ENCODE data around the gene TEX36.
"Not testable (repeated sequence)": the region's sequence is repeated elsewhere in the genome, so short reads cannot be mapped to it uniquely, and the experiment has no call there.

Gene TEX36

DNA sequence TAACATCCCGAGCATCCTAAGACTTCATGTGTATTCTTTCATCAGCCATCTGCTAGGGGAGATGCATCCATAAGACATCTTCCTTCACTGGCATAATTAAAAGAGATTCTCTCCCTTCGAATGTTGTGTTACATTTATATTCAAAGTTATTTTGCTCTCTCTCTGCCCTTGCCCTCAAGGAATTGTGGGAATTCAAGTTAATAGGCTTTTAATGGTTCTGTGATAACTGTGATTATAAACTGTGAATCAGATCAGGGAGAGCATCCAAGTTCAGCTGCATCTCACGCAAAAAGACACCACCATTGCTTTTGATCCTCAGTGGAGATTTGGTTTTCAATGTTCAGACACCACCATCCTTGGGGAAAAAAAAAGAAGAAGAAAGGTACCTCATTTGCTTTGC, 9.2 kb upstream of the TEX36 start:
- DNase-seq (ENCODE audit: low spot score) = no peak

- DNase-seq (ENCODE audit: low spot score) = no peak
Measured at GRCh38 chr10:125691160-125691981, 8.4 kb upstream of the TEX36 start.

GRCh38 chr10:125689955-125690569, 7.1 kb upstream of the TEX36 start:
- no peak for DNase-seq (ENCODE audit: low spot score)

GRCh38 chr10:125687507-125688185, 4.7 kb upstream of the TEX36 start:
- no peak for DNase-seq (ENCODE audit: low spot score)

GRCh38 chr10:125684581-125684980, 1.6 kb upstream of the TEX36 start:
- DNase-seq (ENCODE audit: low spot score) = no peak

DNA sequence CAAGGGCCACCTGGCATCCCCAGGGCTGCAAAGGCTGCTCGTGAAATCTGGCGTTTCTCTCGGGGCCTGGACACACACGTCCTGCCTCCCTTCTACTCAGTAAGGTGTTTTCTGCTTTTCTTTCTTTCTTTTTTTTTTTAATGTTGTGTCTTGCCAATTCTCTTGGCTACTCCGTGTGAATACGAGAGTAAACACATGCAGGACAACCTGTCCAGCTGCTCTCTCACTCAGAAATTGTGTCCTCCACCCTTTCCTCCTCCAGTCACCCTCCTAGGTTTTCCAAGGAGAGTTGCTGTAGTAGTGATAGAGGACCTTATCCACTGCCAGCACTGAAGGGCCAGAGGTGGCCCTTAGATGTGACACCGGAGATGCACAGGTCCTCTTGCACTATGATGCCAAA, 858 bp upstream of the TEX36 start:
- no peak for DNase-seq (ENCODE audit: low spot score)

DNA sequence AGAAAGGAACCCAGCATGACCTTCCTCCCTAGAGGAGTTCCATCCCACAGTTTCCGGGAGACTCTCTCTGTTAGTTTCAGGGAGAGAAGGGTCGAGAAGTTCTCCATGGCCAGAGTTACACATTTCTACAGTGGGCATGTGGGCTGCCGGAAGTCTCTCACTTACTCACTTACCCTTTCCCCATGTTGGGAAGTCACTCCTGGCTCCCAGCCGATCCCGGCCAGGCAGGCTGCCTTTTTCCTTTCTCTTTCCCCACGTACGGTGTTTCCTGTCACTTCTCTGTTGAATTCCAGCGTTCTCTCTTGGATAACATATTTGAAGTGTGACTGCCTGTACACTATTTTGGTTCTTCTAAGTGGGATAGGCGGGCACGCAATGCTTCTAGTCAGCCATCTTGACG, 3.5 kb downstream of the TEX36 start:
- DNase-seq (ENCODE audit: low spot score) = no peak

GRCh38 chr10:125672884-125673283, 10.1 kb downstream of the TEX36 start:
- no peak for DNase-seq (ENCODE audit: low spot score)

DNA sequence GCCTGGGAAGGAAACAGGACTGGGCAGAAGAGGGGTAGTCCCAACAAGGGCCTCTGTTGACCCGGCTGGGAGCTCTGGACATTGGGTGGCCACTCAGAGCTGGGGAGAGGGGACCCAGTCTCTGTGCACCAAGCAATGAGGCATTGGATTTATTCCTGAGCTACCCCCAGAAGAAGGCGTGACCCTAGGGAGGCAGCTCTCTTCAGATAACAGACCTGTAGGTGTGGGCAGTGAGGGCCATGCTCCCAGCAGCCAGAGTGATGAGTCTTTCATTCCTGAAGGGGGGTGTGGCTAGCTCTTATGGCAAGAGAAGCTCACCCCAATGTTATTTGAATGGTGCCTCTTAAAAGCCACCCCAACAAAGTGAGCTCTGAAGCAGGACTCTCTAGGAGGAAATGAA, 20.4 kb downstream of the TEX36 start:
- DNase-seq (ENCODE audit: low spot score) = peak; percentile 48

DNA sequence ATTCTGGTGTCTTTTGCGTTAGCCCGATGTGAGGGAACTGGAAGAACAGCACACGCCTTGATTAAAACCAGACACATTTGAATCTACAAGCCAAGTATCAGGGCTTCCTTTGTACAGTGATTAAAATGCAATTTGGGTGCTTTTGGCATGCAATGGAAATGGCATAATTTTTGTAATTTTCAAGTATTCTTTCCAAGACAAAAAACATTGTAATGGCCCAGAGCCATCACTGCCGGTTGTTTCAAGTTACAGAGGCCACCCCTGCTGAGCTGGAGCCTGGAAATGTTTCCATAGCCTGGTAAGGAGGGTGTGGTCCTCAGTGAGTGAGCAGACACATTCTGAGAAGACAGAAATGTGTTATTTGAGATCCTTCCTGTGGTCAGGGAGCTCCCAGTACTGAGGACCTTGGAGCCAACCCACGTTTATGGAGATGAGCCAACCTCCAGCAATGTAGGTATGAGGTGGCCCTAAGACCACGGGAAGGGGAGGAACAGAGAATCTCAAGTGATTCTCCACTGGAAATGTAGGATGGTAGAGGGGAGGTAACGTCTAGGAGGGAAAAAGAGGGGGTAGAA, 20.9 kb downstream of the TEX36 start:
- DNase-seq (ENCODE audit: low spot score) = peak; percentile 89

- DNase-seq (ENCODE audit: low spot score) = no peak
Measured at GRCh38 chr10:125661431-125661940, 21.5 kb downstream of the TEX36 start.

DNA sequence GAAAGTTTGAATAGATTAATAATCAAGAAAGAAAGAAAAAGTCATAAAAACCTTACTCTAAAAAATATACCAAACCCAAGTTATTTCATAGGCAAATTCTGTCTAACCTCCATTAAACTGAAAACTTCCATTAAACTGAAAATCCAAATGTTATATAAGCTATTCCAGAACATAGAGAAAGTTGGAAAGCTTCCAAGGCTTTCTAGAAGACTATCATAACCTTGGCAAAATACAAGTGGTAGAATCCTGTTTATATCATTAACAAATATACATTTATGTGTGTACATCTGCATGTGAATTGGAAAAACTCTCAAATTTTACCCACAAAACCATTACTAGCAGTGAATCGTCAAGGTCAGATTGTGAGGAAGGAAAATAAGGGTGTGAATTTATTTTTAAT, 23.9 kb downstream of the TEX36 start:
- DNase-seq (ENCODE audit: low spot score) = no peak

DNA sequence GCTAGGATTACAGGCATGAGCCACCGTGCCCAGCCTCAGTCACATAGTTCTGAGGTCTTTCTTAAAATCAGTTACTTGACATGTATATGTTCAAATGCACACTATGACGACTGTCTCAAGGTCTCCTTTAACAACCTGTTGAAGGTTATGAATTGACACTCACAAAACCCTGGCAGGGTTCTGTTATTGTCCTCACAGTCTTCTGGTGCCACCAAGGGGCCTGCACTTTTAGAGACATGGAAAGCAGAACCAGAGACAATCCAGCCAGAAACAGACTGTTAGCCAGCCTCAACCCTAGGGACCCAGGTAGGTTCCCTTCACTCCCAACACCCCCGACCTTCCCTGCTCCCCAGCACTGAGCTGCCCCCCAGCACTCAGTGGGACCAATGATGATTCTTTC, 26.4 kb downstream of the TEX36 start:
- no peak for DNase-seq (ENCODE audit: low spot score)

DNA sequence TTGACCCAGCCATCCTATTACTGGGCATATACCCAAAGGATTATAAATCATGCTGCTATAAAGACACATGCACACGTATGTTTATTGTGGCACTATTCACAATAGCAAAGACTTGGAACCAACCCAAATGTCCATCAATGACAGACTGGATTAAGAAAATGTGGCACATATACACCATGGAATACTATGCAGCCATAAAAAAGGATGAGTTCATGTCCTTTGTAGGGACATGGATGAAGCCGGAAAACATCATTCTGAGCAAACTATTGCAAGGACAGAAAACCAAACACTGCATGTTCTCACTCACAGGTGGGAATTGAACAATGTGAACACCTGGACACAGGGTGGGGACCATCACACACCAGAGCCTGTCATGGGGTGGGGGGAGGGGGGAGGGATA, 29.9 kb downstream of the TEX36 start:
- DNase-seq (ENCODE audit: low spot score) = not testable (repeated sequence)

DNA sequence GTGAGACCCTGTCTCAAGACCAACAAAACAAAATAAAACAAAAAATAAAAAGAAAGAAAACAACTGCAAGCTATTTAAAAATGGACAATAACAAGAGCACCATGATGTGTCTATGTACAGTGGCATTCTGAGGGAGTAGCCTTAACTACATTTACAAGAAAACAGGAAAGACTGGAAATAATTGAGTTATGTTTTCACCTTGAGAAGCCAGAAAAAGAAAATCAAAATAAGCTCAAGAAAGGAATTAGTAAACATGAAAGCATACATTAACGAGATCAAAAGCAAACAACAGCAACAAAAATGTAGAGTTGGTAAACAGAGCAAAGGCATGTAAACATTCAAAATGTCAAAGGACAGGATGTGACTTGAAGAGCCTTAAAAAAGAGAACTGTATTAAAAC, 36.7 kb downstream of the TEX36 start:
- DNase-seq (ENCODE audit: low spot score) = no peak

GRCh38 chr10:125641398-125641797, 41.6 kb downstream of the TEX36 start:
- DNase-seq (ENCODE audit: low spot score) = no peak

DNA sequence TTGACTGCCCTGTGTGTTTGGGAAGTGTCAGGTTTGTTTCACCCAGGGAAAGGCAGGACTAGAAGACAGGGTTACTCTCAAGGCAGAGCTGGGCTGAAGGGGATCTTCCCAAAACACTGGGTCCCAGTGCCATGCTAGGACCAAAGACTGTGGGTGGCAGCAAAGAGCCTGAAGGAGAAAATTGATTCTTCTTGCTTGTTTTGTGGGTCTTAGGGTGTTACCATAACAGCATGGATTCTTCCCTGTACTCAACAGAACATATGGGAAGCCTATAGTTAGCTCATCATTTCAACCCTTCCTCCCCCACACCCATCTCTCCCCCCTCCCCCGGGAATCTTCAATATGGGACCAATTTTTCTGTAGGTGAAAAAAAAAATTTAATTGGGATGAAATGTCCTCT, 42.3 kb downstream of the TEX36 start:
- DNase-seq (ENCODE audit: low spot score) = no peak

GRCh38 chr10:125639846-125640245, 43.1 kb downstream of the TEX36 start:
- peak; percentile 9 for DNase-seq (ENCODE audit: low spot score)

GRCh38 chr10:125638555-125638954, 44.4 kb downstream of the TEX36 start:
- DNase-seq (ENCODE audit: low spot score) = no peak

DNA sequence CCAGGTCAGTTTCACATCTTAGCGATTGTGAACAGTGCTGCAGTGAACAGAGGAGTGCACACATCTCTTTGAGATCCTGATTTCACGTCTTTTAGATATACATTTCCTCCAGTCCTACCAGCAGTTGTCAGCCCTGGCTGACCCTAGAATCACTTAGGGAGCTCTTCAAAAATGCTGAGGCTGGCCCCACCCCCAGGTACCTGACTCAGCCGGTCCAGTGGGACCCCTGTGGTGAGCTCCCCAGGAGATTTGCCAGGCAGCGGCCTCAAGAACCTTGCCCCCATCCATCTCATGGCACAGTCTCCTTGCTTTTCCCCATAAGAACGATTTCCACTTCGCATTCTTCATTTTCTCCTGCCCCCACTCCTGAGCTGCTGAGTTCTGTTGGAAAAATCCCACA, 45.5 kb downstream of the TEX36 start:
- DNase-seq (ENCODE audit: low spot score) = no peak

- no peak for DNase-seq (ENCODE audit: low spot score)
Measured at GRCh38 chr10:125634606-125635005, 48.4 kb downstream of the TEX36 start.

DNA sequence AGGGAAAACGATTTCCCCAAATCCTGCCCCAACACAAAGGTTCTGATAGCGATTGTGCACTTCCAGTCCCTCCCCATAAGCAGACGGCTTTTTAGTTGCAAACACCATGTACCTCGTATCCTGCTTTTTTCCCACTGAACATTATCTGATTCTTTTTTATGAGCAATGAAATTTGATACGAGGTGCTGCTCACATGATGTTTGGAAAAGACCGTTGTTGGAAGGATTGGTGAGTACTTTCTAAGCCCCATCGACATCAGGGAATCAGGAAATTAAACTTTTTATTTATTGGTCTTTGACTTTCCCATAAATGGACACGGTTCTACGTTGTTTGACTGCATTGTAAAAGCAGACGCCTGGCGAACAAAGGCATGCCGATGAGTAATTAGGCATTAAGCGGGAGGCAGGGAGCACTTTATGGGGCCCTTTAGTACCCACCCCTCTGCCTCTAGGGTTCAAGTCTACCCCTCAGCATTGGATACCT, 49.4 kb downstream of the TEX36 start:
- no peak for DNase-seq (ENCODE audit: low spot score)

GRCh38 chr10:125631806-125632205, 51.2 kb downstream of the TEX36 start:
- DNase-seq (ENCODE audit: low spot score) = no peak
